ENCODE measurements around the gene MARCHF10.

DNA sequence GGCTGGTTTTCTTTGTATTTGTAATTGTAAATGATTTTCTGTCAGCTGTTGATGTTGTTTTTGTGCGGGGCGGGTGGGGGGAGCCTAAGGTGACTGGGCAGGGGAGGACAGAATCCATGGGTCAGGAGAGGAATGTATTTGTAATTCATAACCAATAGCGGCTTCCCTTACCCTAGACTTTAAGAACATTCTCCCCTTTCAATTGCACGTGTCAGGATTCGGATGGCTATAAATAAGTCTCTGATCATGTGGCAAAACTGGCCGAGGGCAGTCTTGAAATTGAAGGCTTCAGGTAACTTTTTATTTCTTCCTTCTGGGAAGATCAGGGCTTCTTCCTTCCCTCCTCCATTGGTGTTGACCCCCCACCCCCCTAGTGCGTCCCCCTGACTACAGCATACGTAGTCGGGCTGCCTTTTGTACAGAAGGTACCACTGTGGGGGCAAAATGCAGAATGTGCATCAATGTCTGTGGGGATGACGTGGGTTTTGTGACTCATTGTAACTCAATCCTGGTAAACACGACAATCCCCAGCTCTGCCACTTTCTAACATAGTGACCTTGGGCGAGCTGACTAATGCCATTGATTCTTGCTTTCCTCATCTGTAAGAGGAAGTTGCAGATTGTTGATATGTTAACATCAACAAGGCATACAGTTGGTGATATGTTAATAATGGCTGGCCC, 16.2 kb downstream of the MARCHF10 start:
- no peak for TF ChIP-seq POLR2AphosphoS5 (IDR thresholded peaks at IDR 0.05)
- TF ChIP-seq, protein P1, sequence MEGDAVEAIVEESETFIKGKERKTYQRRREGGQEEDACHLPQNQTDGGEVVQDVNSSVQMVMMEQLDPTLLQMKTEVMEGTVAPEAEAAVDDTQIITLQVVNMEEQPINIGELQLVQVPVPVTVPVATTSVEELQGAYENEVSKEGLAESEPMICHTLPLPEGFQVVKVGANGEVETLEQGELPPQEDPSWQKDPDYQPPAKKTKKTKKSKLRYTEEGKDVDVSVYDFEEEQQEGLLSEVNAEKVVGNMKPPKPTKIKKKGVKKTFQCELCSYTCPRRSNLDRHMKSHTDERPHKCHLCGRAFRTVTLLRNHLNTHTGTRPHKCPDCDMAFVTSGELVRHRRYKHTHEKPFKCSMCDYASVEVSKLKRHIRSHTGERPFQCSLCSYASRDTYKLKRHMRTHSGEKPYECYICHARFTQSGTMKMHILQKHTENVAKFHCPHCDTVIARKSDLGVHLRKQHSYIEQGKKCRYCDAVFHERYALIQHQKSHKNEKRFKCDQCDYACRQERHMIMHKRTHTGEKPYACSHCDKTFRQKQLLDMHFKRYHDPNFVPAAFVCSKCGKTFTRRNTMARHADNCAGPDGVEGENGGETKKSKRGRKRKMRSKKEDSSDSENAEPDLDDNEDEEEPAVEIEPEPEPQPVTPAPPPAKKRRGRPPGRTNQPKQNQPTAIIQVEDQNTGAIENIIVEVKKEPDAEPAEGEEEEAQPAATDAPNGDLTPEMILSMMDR (IDR thresholded peaks at IDR 0.05), result no peak
